NCI-H510A (cell line): ENCODE data around the gene OR2H2.

Experiments
- DNase-seq: peaks from one replicate; lab custom pipeline; 2025; lab: John Stamatoyannopoulos, UW

Gene OR2H2

GRCh38 chr6:29591677-29592076 lies 6.8 kb downstream of the OR2H2 start:
- DNase-seq, result no peak

GRCh38 chr6:29593199-29593855 lies 8.4 kb downstream of the OR2H2 start:
- no peak for DNase-seq

GRCh38 chr6:29596381-29596900 lies 11.5 kb downstream of the OR2H2 start:
- no peak for DNase-seq

GRCh38 chr6:29597184-29597583 lies 12.3 kb downstream of the OR2H2 start:
- no peak for DNase-seq

- DNase-seq, result no peak
Measured at GRCh38 chr6:29598172-29598747, 13.3 kb downstream of the OR2H2 start.

GRCh38 chr6:29602564-29603361 lies 17.8 kb downstream of the OR2H2 start:
- DNase-seq, result no peak

GRCh38 chr6:29603456-29603855 lies 18.5 kb downstream of the OR2H2 start:
- no peak for DNase-seq

- DNase-seq, result no peak
Measured at GRCh38 chr6:29603930-29604329, 19.0 kb downstream of the OR2H2 start.

GRCh38 chr6:29608131-29608530 lies 23.2 kb downstream of the OR2H2 start:
- DNase-seq, result no peak

GRCh38 chr6:29610540-29610939 lies 25.6 kb downstream of the OR2H2 start:
- no peak for DNase-seq

- no peak for DNase-seq
Measured at GRCh38 chr6:29611426-29611825, 26.5 kb downstream of the OR2H2 start.

- no peak for DNase-seq
Measured at GRCh38 chr6:29617782-29618554, 33.0 kb downstream of the OR2H2 start.

GRCh38 chr6:29619578-29620160 lies 34.7 kb downstream of the OR2H2 start:
- DNase-seq, result no peak

GRCh38 chr6:29620630-29621029 lies 35.7 kb downstream of the OR2H2 start:
- no peak for DNase-seq

- no peak for DNase-seq
Measured at GRCh38 chr6:29624520-29624961, 39.6 kb downstream of the OR2H2 start.

- DNase-seq, result no peak
Measured at GRCh38 chr6:29625337-29625930, 40.5 kb downstream of the OR2H2 start.

- no peak for DNase-seq
Measured at GRCh38 chr6:29626948-29627754, 42.2 kb downstream of the OR2H2 start.

- peak; percentile 62 for DNase-seq
Measured at GRCh38 chr6:29627755-29628418, 43.0 kb downstream of the OR2H2 start.

GRCh38 chr6:29628419-29629281 lies 43.7 kb downstream of the OR2H2 start:
- DNase-seq, result peak; percentile 83
